ENCODE measurements around the gene GOT2.

DNA sequence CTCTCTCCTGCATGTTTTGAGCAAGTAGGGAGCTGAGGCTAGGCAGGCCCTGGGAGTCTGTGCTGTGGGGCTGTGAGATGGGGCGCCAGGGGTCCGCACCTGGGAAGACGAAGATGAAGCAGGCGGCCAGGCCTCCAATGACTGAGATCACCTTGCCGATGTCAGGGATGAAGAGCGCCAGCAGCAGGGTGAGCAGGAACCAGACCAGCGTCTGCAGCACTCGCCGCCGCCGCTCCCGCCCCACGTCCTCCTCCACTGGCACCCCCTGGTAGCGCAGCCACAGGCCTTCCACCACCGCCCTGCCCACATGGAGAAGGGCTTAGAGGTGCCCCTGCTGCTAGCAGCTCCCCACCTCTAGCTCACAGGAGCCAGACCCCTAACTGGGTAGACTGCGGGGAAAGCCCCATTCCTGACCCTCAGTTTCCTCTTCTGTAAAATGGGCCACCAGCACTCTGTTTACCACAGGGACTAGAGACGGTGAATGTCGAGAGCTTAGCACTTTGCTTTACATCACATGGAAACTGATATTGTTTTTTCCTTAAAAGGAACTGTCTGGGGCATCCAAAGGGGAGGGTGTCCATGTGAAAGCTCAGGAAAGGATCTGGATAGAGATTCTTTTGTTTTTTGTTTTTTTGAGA lies 63.1 kb downstream of the GOT2 start:
- TF ChIP-seq CTCF (IDR thresholded peaks at IDR 0.05; ENCODE audit: insufficient read depth, low read depth, low read length), result no peak
- no peak for TF ChIP-seq EZH2 (IDR thresholded peaks at IDR 0.05; ENCODE audit: insufficient read depth, low read length)
